Right forelimb (tissue), 1 donor: ENCODE data around the gene ZNF697.
A peak's percentile ranks its signal among the peaks of the same experiment; 100 is the strongest.

ENCODE experiments used
- DNase-seq: peaks from one replicate; pipeline ENCODE4 v3.0.0-alpha.2; 2018

ZNF697 gene

DNA sequence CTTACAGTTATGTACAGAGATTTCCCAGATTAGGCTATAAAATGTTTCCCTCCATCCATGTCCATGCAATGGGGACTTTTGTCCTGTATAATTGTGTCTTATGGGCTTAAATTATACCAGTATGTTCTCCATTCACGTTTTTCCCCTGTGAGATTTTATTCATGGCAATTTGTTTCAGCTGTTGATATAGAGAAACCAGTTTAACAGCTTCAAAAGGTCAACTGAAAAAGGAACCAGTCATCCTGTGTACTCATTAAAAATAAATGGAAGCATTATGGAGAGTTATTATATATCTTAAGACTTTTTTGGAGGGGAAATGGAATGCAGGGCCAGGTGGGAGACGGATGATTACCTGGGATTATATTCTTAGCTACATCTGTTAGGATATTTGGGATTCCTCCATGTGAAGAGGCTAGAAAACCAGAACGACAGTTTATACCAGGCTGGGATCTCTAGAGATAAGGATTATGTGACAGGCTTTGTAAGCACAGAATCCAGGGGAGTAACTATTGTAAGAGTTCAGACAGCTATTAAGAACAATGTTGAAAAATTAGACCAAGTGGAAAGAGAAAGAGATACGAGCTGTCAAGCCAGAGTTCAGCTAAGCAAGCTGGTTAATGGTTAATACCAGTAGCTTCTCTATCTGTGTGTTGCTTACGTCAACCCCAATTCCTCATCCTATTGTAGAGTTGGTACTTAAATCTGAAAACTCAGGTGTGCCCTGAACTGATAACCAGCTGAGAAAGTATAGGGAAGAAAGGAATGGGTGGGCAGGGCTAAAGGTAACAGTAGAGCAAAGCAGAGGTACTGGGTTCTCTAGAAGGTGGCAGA, 12.4 kb upstream of the ZNF697 start:
- DNase-seq = no peak

DNA sequence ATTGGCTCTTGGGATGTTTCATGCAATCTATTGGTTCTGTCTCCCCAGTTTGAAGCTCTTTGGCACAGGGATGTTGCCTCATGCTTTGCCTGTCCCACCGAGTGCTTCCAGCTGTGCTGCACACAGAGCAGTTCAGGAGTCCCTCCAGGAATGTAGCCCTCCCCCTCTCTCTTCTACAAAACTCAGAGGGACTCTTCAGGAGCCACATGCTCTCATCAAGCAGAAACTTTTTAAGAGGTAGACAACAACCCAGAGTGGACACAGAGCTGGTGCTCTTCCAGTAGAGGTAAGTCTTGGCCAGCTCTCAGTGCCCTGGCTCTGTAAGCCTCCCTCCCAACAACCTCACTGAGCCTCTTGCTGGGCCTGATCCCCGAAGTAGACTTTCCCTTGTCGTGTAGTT, 11.6 kb upstream of the ZNF697 start:
- no peak for DNase-seq

DNA sequence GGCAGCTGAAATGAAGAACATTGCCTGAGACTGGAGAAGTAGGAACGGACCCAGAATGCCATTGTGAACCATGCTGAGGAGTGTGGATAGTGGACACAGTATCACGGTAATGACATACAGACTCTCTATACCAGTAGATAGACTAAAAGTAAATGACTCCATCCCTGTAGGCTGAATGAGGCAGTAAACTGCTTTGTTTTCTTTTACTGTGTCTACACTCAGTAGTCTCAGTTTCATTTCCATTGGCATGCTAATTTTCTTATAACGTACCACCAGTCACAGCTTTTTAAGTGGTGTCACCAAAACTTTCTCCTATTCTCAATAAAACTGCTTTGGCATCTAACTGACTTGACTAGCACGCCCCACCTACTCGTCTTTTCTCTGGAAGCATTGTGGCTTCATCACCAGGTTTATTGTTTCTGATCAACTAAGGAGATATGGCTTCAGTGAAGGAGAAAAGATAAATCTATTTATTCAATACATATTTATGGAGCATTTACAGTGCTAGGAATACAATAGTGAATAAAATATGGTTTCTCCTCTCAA, 8.4 kb upstream of the ZNF697 start:
- DNase-seq = no peak

DNA sequence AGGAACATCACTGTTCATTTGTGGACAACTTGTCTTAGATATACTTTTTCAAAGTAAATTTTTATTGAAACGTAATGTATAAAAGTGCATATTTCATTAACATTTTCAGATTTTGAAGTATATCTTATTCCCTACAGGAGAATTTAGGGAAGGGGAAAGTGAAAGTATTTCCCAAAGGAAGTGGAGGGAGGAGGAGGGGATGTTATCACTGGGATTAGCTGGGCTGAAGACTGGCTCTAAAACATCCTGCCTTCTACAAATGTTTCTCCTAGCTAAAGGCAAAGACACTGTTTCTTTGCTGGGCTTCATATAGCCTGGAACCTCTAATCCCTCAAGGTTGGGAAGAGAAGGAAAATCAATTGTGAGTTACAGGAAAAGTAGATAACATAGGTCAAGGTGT, 7.1 kb upstream of the ZNF697 start:
- no peak for DNase-seq

DNA sequence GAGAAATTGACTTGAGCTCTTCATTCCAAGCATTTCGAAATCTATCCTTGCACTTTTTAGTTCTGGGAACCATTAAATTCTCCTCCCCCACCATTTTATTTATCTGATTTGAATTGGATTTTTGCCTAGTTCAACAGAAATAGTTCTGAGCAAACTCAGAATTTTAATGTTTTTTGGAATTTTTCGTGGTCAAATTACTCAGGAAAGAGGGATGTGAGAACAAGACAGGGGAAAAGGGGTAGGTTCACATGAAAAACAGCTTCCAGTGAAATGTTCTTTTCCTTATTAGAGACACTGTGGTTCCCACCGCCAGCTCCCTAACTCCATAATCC, 5.7 kb upstream of the ZNF697 start:
- DNase-seq = no peak

DNA sequence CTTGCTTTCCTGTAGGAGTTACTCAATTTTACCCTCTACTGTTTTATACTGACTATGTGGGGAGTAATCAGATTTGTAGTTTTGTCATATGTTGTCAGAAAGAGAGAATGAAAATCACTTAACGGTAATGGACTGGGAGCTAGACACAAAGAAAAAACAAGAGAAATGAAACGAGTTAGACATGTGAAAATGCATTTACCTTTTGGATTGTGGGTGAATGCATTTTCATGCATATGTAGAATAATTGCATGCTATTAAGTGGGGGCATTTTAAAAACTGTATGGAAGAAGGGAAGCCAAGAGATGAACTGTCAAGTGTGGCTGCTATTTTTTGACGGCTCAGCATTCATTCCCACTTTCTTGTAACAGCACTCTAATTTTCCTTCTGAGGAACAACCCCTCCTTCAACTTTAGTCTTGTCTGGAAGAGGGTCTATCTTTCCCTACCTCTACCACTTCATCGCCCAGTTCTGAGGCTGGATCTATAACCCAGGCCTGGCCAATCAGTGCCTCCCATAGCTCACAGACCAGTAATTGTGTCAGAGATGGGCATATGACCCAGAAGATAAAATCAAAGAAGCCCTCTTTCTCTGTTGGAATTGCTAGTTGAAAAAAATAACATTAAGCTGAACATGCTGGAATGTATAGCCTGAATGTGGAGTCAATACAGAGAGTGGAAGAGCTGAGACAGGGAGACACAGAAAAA, 5.2 kb upstream of the ZNF697 start:
- DNase-seq = no peak

DNA sequence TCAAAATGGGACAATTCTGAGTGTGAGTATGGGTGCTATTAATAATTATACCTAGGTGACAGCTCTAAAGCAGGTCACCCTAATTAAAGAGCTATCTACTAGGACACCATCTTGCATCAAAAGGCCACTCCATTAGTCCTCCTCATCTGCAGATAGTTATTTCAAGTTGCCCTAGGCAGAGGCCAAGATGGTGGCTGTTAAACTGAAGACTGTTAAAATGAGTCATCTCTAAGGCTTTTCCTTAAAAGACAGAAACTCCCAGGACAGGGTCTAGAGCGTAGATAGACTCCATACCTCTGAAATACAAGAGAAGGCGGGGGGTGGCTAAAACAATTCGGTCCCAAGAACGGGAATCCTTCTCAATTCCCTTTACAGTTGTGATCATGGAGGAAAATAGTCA, 4.5 kb upstream of the ZNF697 start:
- DNase-seq = no peak

DNA sequence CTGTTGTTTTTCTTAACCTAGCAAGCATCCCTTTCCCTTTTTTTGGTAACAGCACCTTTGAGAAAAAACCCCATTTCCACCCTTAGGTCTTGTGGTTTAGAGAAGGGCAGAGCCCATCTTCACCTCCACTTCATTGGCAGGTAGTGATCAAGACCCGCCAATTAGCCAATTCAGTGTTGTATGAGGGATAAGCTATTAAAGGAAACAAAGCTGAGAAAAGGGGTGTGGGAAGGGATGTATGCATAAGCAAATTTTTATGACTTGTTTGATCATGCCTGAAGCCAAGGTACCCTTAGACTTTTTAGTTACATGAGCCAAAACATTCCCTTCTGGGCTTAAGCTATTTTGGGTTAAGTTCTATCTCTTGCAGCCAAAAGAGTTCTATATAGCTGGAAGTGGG, 3.6 kb upstream of the ZNF697 start:
- no peak for DNase-seq

DNA sequence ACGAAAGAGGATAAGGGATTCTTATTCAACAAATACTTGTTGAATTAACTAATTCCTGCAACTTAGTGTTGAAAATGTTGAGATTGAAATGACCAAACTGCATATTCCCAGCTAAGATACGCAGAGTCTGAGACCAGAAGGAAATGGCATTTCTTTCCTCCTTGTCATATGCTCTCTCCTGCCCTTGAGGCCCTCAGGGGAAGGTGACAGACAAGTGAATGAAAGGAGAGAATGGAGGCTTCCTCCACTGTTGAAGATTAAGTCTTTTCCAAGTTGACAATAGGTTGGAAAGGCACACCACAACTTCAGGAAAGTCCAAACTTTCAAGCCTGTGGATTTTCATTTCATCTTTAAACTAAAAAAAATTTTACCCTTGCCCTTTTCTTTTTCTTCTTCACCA, 3.1 kb upstream of the ZNF697 start:
- no peak for DNase-seq

DNA sequence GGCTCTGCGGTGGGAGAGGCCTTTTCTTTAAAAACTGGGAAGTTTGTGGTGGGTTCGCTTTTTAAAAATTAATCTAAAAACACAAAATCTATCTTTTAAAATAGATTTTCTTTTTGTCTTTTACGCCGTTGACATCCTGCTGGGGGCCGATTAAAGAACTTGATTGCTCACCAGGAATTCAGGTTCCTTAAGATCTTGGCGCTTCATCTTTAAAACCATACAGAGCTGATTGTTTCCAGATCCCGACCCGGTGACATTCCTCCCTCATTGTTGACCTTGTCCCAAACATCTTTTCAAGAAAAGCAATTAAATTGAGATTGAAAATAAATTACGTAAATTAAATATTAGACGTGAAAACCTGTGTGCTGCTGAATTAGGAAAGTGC, 546 bp upstream of the ZNF697 start:
- no peak for DNase-seq

DNA sequence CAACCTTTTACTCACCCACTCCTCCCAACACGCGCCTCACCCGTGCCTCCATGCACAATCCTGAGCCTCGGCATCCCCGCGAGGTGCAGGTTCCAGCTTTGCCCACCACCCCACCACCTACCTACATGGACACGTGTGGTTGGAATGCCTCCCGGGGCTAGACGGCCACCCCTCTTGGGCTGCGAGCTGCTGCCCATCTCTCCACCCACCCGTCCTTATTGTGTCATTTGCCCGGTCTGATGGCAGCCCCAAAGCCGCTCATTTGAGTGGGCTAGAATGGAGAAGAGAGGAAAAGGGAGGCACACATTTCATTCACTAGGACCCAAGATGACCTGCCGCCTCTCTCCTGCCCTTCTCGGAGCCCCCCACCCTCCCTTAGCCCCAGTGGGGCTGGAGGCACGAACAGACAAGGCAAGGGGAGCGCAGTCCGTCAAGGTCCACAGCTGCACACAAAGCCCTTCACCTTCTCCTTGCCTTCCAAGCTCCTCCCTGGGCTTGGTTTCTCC, 785 bp downstream of the ZNF697 start:
- DNase-seq = peak; percentile 52

DNA sequence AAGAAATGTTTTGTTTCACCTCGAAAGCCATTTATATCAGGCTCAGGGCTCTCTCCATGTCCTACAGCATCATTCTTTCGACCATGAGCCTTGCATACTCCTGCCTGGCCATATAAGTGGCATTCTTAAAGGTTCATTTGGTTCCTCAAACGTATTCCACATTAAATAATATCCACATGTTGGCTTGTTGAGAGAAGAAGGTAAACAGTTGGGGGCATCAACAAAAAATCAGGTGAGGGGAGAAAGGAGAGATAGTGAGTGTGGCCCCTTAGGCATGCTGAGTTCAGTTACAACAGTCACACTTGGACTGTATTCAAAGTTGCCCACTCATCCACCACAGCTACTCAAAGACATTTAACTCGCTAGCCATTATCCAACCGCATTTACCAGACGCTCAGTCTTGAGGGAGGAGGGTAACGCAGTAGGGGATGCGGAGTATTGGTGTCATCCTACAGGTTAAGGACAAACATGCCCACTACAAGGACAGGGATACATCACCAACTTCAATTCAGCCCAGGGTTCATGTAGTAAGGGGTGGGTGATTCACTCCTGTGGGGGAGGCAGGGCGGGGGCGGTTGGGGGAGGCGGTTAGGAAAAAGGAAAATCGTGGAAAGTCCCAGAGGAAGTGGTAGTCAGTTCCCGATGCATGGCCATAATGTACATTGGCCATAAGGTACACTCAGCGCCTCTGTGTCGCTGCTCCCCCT, 1.4 kb downstream of the ZNF697 start:
- no peak for DNase-seq

DNA sequence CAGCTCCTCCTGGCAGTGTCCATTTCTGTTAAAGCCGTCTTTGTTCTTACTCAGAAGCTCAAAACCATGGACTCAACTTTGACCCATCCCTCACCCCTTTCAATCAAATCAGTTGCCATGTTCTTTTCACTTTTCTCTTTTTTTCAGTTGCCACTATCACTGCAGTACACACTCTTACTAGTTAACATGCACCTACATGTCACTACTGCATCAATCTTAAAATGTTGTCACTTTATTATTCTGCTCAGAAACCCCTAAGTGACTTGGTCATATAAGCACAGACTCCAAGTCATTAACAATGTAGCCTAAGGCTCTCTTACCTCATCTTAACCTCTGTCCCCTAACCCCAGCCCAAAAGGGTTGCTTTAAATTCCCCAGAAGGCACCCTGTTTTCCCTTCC, 9.0 kb downstream of the ZNF697 start:
- DNase-seq = no peak

DNA sequence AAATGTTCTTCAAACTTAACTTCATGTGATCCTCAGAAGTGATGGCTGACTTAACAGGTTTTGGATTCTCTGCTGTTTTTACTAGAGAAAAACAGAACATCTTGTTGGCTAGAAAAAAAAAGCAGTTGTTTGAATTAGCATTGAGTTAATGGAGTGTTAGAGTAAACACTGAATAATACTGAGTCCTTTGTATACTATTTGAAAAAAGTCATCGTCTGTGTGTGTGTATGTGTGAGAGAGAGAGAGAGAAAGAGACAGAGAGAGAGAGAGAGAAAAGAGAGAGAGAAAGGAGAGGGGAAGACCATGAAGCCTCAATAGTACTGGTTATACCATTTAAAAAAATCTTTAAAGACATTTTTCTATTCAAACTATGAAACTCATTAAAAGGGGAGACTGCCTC, 10.4 kb downstream of the ZNF697 start:
- no peak for DNase-seq

DNA sequence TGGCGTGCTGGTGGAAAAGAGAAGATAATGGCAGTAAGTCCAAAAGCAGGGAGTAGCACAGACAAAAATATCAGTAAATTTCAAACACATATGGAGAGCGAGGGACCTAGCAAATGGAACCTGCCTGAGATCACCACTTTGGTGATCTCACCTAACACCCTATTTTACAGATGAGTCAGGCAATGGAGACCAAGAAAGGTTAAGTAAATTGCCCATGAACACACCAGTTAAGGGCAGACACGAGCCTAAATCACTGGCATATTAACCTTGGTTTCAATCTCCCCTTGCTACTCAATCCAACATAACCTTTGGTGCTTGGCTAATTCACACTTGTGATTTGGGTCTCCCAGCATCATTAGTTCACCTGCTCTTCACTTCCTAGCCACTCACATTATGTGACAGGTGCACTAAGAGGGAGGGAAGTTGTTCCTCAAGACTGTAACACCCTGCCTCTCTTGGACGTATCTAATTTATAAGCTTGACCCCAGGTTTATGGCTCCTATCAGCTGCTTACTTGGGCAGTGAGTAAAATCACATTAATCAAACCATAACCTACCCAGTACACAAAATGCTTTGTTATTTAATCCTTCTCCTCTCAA, 11.5 kb downstream of the ZNF697 start:
- DNase-seq = no peak

DNA sequence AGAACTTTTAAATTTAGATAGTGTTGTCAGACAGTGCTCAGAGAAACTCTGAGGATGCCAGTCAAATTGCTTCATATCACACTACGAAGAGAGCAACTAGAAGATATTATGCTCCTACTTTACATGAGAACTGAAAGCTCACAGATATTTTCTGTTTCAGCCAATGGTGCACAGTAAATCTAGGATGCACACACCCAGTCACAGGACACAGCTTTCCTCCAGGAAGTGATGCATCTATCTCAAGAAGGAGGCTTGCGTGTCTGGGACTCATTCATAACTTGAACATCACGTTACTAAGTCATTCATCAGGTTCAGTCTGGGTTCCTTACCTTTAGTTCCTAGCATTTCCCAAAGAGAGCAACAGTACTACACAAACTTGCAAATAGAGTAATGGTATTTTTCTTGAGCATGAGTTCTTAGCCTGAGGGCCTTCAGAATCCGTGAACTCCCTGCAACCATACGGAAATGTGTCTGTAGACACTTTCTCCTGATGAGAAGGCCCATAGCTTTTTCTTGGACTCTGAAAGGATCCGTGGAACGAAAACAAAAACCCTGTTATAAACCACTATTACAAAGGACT, 12.2 kb downstream of the ZNF697 start:
- no peak for DNase-seq

DNA sequence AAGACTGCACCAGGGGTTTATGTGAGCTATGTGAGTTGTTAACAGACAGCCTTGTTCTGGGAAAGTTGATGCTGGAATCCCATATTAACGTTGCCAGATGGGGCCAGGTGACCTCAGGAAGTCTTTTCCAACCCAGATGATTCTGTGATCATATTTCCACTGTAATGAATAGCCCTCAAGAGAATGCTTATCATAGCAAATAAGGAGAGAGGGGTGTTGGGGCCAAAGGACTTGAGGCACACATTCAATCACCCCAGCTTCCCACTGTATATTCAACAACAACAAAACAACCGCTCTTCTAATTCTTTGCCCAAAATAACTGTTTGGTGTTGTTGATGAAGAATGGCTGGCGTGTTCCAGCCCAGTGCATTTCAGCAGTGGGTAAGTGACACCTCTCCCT, 14.1 kb downstream of the ZNF697 start:
- no peak for DNase-seq

DNA sequence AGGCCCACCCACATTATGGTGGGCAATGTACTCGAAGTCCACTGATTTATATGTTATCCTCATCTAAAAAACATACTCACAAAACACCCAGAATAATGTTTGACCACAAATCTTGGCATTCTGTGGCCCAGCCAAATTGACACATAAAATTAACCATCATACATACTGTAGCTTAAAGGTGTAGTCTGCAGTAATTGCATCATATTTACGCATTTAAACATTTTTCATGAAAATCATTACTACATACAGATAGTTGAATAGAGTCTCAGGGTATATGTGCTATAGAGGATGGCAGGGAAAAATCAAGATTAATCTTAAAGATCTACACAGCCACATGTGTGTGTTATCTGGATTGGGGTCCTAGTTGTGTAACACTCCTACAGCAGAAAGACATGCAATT, 14.5 kb downstream of the ZNF697 start:
- DNase-seq = no peak

DNA sequence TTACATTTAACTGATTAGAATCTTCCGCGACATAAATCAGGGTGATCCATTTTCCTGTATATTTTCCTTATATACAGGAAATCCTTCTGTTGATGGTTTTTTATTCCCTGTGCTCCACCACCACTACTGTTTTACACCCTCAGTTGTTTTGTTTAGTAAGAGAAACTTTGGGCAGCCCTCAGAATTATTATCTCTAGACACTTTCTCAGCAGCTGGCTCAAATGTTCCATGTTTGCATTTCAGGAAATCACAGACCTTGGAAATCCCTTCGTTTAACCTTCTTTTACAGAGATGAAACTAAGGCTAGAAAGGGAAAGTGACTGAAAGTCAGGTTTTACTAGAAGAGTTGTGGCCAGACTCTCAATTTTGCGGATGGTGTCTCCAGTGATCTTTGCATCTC, 15.2 kb downstream of the ZNF697 start:
- no peak for DNase-seq

DNA sequence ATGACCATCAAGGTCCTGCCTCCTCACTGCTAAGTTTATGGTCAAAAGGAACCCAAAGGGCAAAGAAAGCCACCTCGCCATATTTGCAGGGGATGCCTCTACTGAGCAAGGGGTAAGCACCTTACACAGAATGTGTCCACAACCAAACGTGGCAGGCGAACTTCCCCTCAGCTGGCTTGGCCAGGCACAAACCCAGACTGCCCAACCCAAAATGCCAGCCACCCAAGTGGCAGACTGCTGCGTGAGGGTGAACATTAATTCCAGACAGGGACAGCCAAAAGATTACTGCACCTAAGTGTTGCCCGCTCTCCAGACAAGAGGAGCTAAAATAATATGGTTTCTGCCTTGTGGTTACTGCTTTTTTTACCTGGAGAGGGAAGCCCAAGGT, 16.0 kb downstream of the ZNF697 start:
- no peak for DNase-seq

DNA sequence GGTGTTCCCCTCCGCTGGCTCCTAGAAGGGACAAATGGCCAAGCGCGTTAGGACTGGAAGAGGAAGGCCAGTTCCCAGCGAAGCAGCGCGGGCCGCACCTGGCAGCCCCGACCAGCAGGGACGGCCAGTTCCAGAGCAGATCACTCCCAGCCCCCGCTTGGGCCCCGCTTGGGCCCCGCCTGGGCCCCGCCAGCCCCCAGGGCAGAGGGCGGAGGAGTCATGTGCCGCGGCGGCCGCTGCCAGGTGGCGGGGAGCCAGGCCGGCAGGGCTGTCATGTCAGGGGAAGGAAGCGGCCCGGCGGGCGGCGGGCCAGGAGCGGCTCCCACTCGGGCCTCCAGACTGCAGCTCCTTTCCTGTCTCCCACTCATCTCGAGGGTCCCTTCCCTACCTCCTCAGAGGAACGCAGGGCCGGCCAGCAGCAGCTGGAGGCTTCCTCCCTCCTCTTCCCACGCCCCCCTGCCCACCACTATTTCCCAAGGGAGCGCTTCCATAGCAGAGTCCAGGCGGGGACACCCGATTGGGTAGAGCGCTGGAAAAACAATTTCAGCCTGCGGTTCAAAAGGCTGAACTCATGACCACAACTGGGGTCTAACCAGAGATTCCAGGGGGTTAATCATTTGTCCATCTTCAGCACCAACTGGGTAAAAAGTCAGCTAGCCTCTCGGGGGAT, 16.5 kb downstream of the ZNF697 start:
- DNase-seq = peak; percentile 91

DNA sequence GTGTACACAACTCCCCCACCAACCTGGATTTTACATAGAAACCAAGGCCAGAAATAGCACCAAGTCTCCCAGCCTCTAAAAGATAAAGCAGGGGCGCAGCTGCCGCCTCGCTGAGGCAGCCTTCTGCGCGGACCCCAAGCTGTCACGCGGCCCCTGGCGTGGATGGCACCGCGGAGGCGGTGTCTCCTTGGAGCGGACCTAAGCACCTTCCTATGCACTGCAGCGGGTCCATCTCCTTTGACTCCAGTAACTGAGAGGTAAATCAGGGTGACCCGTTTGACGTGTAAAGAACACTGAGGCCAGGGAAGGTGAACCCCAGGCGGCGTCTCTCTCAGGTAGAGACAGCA, 17.0 kb downstream of the ZNF697 start:
- DNase-seq = no peak
